ENCODE measurements around the gene NTRK1.

- TF ChIP-seq CTCF (IDR thresholded peaks at IDR 0.05) (no peak), POLR2A (IDR thresholded peaks at IDR 0.05) (no peak)
Observed at GRCh38 chr1:156912310-156912709, 51.6 kb downstream of the NTRK1 start.

All from transverse colon (tissue), 3 donors.